Vagina (tissue), 2 donors: ENCODE results near the gene SUSD1.

ENCODE experiments used
- POLR2A ChIP-seq, 2 donors: fragments of 450-650 bp; IDR thresholded peaks; one replicate each; pipeline ENCODE4 v1.6.1; 2017; ENCODE audit warnings: antibody characterized with exemption in 2 of 2, mild to moderate bottlenecking in 2 of 2, moderate library complexity in 2 of 2
- POLR2AphosphoS5 ChIP-seq, 2 donors: sonication (generic); formaldehyde crosslinking; IDR thresholded peaks; one replicate each; pipeline ENCODE4 v1.9.0; 2017; ENCODE audit warnings: antibody characterized with exemption in 2 of 2, mild to moderate bottlenecking in 2 of 2, low read depth in 1 of 2; ENCODE audit not compliant: insufficient read depth in 1 of 2
- TF ChIP-seq, protein P1 (sequence below), 3 experiments: fragments of 450-650 bp in 2 of 3; fragments of 200-600 bp in 1 of 3; sonication (generic) in 1 of 3; IDR thresholded peaks; one replicate each; pipeline ENCODE4 v1.5.1; 2017 to 2019; ENCODE audit warnings: antibody characterized with exemption in 3 of 3, mild to moderate bottlenecking in 2 of 3, moderate library complexity in 2 of 3

DNA sequence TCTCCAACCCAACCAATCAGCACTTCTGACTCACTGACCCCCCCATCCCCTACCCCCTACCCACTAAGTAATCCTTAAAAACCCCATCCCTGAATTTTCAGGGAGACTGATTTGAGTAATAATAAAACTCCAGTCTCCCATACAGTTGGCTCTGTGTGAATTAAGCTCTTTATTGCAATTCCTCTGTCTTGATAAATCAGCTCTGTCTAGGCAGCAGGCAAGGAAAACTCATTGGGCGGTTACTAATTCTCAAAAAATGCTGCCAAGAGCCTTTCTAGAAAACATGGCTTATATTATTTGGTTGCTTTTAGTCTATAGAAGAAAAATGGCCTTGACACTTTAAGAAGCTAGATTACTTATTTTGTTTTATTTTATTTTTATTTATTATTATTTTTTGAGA, 131.7 kb downstream of the SUSD1 start:
- TF ChIP-seq, protein P1, sequence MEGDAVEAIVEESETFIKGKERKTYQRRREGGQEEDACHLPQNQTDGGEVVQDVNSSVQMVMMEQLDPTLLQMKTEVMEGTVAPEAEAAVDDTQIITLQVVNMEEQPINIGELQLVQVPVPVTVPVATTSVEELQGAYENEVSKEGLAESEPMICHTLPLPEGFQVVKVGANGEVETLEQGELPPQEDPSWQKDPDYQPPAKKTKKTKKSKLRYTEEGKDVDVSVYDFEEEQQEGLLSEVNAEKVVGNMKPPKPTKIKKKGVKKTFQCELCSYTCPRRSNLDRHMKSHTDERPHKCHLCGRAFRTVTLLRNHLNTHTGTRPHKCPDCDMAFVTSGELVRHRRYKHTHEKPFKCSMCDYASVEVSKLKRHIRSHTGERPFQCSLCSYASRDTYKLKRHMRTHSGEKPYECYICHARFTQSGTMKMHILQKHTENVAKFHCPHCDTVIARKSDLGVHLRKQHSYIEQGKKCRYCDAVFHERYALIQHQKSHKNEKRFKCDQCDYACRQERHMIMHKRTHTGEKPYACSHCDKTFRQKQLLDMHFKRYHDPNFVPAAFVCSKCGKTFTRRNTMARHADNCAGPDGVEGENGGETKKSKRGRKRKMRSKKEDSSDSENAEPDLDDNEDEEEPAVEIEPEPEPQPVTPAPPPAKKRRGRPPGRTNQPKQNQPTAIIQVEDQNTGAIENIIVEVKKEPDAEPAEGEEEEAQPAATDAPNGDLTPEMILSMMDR (IDR thresholded peaks at IDR 0.05), result no peak
- TF ChIP-seq POLR2AphosphoS5 (IDR thresholded peaks at IDR 0.05; ENCODE audit: insufficient read depth in 1 of 2, low read depth in 1 of 2) (no peak), POLR2A (IDR thresholded peaks at IDR 0.05) (no peak)
